Natural killer cell (primary cell): ENCODE results near the gene PHLPP1. TPM values are rescaled to one million over a fixed set of nuclear protein-coding genes. Genes with fewer than 3 reads are reported as not detected.

Experiments
- ATAC-seq, 3 donors: fragments of 150-1000 bp in 2 of 3; fragments of 200-7000 bp in 1 of 3; cut with Tn5 transposase; 1 replicate in 1 of 3; 2 replicates in 2 of 3; pipeline ENCODE4 v1.10.0; 2021; ENCODE audit warnings: mild to moderate bottlenecking in 2 of 3, moderate library complexity in 2 of 3
- DNase-seq, 2 donors: peaks; one replicate each; pipeline versions ENCODE4 v3.0.0 to v3.0.0-alpha.2; 2013 to 2021; ENCODE audit warnings: mixed read lengths in 1 of 2
- H3K27ac ChIP-seq: one replicate; pipeline ENCODE4 v1.5.1; 2013; ENCODE audit warnings: mild to moderate bottlenecking, low read length
- H3K27me3 ChIP-seq: one replicate; pipeline ENCODE4 v1.6.1; 2013; ENCODE audit warnings: low read length; ENCODE audit not compliant: control insufficient read depth, insufficient read depth
- H3K36me3 ChIP-seq: one replicate; pipeline ENCODE4 v1.6.1; 2013; ENCODE audit warnings: low read length; ENCODE audit not compliant: control insufficient read depth, insufficient read depth
- H3K4me1 ChIP-seq: one replicate; pipeline ENCODE4 v1.6.1; 2013; ENCODE audit warnings: low read length; ENCODE audit not compliant: control insufficient read depth, insufficient read depth
- H3K4me3 ChIP-seq: one replicate; pipeline ENCODE4 v1.5.1; 2013; ENCODE audit warnings: low read length
- H3K9me3 ChIP-seq: one replicate; pipeline ENCODE4 v1.6.1; 2013; ENCODE audit warnings: low read length; ENCODE audit not compliant: control insufficient read depth, insufficient read depth
- H3K27ac Mint-ChIP-seq, 2 donors: one replicate each; pipeline ENCODE4 v1.8.0; 2022; ENCODE audit warnings: mild to moderate bottlenecking in 2 of 2, mixed read lengths in 2 of 2, moderate library complexity in 1 of 2
- H3K27me3 Mint-ChIP-seq, 2 donors: one replicate each; pipeline ENCODE4 v1.8.0; 2022; ENCODE audit warnings: low read depth in 2 of 2, mixed read lengths in 2 of 2
- H3K36me3 Mint-ChIP-seq: one replicate; pipeline ENCODE4 v1.8.0; 2022; ENCODE audit warnings: mixed read lengths
- H3K4me1 Mint-ChIP-seq, 2 donors: one replicate each; pipeline ENCODE4 v1.8.0; 2022; ENCODE audit warnings: mixed read lengths in 2 of 2
- H3K4me3 Mint-ChIP-seq: one replicate; pipeline ENCODE4 v1.8.0; 2022; ENCODE audit warnings: mild to moderate bottlenecking, moderate library complexity, mixed read lengths
- H3K9me3 Mint-ChIP-seq, 2 donors: one replicate each; pipeline ENCODE4 v1.8.0; 2022; ENCODE audit warnings: mixed read lengths in 2 of 2
- WGBS: methylation state at CpG from one replicate; pipeline ENCODE4 v1.1.7; 2013; ENCODE audit warnings: missing lambda C conversion rate; ENCODE audit not compliant: insufficient coverage; 5-methylcytosine and 5-hydroxymethylcytosine counted together
- intact Hi-C: fragments of 100-400 bp; cut with micrococcal nuclease; formaldehyde crosslinking; loops from one replicate; pipeline ENCODE4 v1.14.2; 2022
- total RNA-seq, 4 donors: library from RNA; stranded (reverse); fragments of 120-200 nt in 1 of 4; gene quantifications; one replicate each; pipeline versions ENCODE4 v1.2.3 to v1.2.4, GENCODE V29; 2013 to 2022
- TF ChIP-seq, protein P1 (sequence below): fragments of 200-600 bp; IDR thresholded peaks from one replicate; pipeline ENCODE4 v1.8.0; 2022; ENCODE audit warnings: antibody characterized with exemption

Gene PHLPP1
- total RNA-seq, 3 donors from 2014 or later (not counting 1 experiment from before 2014, with no cell fraction given) = 12.1 to 14.8 (median 12.2) TPM

DNA sequence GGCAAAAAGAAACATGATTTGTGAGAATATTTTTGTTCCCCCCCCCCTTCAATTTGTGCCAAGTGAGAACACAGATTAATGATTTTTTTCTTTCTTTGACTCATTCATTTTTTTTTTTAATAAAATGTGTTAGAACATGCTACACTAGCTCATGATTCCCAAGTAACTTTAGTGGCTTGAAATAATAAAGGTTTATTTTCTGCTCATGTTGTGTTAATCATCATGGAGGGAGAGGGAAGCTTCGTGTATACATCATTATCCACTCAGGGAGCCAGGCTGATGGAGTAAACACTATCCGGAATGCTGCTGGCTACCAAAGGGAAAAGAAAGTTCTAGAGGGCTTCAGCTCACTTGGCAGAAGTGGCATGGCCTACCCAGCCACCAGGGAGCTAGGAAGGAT, 40.6 kb downstream of the PHLPP1 start:
- no peaks in the 10 kb centered on the region for H3K36me3 Mint-ChIP-seq
- H3K9me3 Mint-ChIP-seq = no peaks in the 10 kb centered on the region
- intact Hi-C loops = no loop called here
- no peak overlapping the region for H3K4me3 Mint-ChIP-seq
- Histone ChIP-seq H3K27ac (no peak overlapping the region), H3K27me3 (no peaks in the 10 kb centered on the region), H3K4me1 (no peaks in the 10 kb centered on the region), H3K4me3 (no peak overlapping the region), H3K9me3 (no peaks in the 10 kb centered on the region), H3K36me3 (no peaks in the 10 kb centered on the region)
- DNase-seq (no peak), ATAC-seq (no peak)
- H3K27ac Mint-ChIP-seq = no peak overlapping the region
- TF ChIP-seq, protein P1, sequence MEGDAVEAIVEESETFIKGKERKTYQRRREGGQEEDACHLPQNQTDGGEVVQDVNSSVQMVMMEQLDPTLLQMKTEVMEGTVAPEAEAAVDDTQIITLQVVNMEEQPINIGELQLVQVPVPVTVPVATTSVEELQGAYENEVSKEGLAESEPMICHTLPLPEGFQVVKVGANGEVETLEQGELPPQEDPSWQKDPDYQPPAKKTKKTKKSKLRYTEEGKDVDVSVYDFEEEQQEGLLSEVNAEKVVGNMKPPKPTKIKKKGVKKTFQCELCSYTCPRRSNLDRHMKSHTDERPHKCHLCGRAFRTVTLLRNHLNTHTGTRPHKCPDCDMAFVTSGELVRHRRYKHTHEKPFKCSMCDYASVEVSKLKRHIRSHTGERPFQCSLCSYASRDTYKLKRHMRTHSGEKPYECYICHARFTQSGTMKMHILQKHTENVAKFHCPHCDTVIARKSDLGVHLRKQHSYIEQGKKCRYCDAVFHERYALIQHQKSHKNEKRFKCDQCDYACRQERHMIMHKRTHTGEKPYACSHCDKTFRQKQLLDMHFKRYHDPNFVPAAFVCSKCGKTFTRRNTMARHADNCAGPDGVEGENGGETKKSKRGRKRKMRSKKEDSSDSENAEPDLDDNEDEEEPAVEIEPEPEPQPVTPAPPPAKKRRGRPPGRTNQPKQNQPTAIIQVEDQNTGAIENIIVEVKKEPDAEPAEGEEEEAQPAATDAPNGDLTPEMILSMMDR = no peak
- no peaks in the 10 kb centered on the region for H3K27me3 Mint-ChIP-seq
- WGBS = 95% methylated on average over 2 of the region's 2 CpGs
- H3K4me1 Mint-ChIP-seq = peaks cover 5 to 17% of the 10 kb centered on the region in 2 donors

DNA sequence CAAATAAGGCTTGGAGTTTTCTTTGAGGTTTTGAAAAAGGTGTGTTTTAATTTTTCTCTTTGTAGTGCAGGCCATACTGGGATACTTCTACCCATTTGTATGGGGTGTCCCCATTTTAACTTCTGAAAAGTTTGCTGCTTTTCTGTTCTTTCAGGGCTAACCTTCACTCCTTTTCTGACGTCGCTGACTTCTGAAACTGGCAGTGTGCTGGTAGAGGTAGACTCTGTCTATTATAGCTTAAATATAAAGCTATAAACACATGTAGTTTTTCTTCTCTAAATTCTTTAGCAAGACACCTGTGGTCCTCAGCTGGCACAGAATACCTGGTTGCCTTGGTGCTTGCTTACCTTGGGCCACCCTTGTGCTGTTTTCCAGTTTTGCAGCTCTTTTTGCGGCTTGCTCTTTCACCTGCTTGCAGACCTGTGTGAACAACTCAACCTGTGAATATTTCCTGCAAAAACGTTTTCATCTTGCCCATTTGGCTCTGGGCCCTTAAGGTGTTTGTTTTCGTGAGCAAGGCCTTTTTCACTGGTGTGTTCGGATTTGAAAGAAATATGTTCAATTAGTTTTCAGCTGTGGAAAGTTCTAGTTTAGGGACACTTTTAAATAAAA, 42.2 kb downstream of the PHLPP1 start:
- ATAC-seq (no peak), DNase-seq (no peak)
- H3K4me1 Mint-ChIP-seq = peaks cover 5 to 9% of the 10 kb centered on the region in 2 donors
- Histone ChIP-seq H3K4me1 (no peaks in the 10 kb centered on the region), H3K9me3 (no peaks in the 10 kb centered on the region), H3K36me3 (no peaks in the 10 kb centered on the region), H3K4me3 (no peak overlapping the region), H3K27ac (no peak overlapping the region), H3K27me3 (no peaks in the 10 kb centered on the region)
- intact Hi-C loops = no loop called here
- H3K27me3 Mint-ChIP-seq = no peaks in the 10 kb centered on the region
- H3K36me3 Mint-ChIP-seq = no peaks in the 10 kb centered on the region
- H3K27ac Mint-ChIP-seq = no peak overlapping the region
- WGBS = 78% methylated on average over 4 of the region's 6 CpGs
- no peak overlapping the region for H3K4me3 Mint-ChIP-seq
- no peaks in the 10 kb centered on the region for H3K9me3 Mint-ChIP-seq
- TF ChIP-seq, protein P1 = no peak

DNA sequence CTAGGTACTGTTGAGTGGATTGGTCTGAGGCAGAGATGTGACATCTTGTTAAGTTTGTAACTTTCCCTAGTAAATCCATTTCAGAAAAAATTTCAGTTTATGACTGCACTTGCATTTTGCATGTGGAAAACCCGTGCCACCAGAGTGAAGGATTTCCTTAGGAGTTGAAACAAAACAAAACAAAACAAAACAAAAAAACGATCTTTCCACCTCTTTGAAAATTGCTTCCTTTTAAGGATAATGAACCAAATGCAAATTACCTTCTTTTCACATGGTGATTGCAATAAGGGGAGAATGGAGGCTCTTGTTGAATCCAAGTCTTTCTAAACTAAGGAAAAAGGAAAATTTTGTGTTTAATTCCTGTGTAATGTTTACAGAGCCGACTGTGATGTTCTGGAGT, 43.2 kb downstream of the PHLPP1 start:
- no peak overlapping the region for H3K4me3 Mint-ChIP-seq
- H3K27ac Mint-ChIP-seq = no peak overlapping the region
- no peaks in the 10 kb centered on the region for H3K9me3 Mint-ChIP-seq
- TF ChIP-seq, protein P1 = no peak
- Histone ChIP-seq H3K9me3 (no peaks in the 10 kb centered on the region), H3K4me3 (no peak overlapping the region), H3K27ac (no peak overlapping the region), H3K36me3 (no peaks in the 10 kb centered on the region), H3K27me3 (no peaks in the 10 kb centered on the region), H3K4me1 (no peaks in the 10 kb centered on the region)
- ATAC-seq (no peak), DNase-seq (no peak)
- H3K27me3 Mint-ChIP-seq = no peaks in the 10 kb centered on the region
- intact Hi-C loops = no loop called here
- H3K36me3 Mint-ChIP-seq = no peaks in the 10 kb centered on the region
- H3K4me1 Mint-ChIP-seq = peaks cover 5 to 9% of the 10 kb centered on the region in 2 donors
- WGBS = 78% methylated on average over 2 of the region's 3 CpGs
